Measurements from ENCODE around the gene CMC4.
A peak's percentile ranks its signal among the peaks of the same experiment; 100 is the strongest.

CMC4 gene

DNA sequence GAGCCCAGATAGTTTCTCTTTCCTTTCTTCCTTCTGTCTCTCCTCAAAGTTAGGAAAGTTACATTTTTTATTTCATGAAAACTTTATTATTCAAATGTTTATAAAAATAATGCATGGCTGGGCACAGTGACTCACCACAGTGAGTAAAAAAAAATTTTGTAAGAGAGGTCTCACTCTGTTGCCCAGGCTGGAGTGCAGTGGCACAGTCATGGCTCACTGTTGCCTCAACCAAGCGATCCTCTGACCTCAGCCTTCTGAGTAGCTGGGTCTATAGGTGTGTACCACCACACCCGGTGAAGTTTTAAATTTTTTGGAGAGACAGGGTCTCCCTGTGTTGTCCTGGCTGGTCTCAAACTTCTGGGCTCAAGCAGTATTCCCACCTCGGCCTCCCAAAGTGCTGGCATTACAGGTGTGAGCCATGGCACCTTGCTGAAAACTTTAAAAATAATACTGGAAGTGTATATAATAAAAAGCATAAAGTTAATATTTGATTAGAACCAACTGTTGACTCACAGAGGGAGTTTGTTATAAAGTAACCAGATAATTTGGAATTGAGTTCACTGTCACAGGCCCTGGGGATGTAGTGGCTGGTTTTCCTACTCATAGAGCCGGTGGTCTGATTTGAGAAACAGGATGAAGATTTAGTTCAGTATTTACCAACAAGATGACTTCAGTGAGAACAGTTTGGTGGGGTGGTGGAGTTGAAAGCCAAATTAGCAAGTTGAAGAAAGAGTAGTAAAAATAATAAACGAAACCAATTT, 18.0 kb downstream of the CMC4 start:
- no peak for FAIRE-seq

- FAIRE-seq = no peak
These were observed 21.8 kb downstream of the CMC4 start for GRCh38 chrX:155048977-155049619.

DNA sequence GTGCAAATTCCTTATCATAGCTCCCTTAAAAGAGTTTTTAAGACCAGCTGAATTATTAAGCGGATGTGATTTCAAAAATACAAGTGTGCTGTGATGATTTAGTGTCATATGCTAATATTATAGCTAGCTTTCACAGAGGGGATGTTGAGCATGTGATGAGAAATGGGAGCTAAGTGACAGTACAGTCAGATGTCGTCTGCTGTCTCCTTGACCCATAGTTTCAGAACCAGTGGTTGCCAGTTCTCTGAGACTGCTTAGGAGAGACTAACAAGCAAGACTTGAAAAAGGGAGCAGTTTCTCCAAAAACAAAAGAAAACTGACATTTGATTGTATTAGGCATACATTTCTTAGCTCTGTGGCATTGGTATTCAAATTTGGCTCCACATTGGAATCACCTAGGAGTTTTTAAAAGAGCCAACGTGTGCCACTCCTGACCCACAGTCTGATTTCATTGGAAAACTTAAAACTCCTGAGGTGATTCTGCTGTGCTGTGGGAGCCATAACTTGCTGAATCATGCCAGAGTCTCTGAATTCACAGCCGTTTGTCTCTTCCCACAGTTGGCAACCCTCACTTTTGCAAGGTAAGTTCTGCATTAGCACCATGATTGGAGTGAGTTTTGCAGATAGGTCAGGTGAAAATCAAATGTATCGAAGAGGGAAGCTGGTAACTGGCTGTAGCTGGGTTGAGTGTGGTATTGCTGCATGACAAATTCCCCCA, 24.0 kb downstream of the CMC4 start:
- no peak for FAIRE-seq

GRCh38 chrX:155046129-155046810, 24.7 kb downstream of the CMC4 start:
- no peak for FAIRE-seq

DNA sequence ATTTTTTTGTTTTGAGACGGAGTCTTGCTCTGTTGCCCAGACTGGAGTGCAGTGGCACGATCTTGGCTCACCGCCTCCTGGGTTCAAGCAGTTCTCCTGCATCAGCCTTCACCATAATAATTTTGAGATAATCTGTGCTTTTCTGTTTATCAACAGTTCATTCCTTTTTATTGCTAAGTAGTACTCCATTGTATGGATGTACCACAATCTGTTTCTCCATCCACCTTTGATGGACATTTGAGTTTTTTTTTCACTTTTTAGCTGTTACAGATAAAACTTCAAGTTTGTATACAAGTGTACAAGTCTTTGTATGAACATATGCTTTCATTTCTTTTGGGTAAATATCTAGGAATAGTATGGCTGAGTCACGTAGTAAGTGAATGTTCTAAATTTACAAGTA, 35.2 kb downstream of the CMC4 start:
- FAIRE-seq = no peak

GRCh38 chrX:155031657-155032056, 39.3 kb downstream of the CMC4 start:
- no peak for FAIRE-seq

DNA sequence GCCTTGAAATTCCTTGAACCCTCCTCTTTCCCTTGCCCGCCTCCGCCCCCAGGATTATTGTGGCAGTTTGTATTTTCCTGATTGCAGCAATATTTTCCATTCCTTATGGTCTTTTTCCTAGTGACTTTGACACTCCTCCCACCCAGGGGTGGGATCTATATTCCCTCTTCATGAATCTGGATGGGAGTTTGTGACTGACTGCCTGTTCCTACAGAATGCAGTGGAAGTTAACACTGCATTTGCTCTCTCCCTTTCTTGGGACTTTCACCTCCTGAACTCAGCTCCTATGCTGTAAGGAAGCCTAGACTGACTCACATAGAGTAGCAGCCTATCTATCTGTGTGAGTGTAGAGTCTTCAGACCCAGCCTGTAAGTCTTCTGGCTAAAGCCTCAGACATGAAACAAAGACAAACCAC, 42.1 kb downstream of the CMC4 start:
- FAIRE-seq = no peak

DNA sequence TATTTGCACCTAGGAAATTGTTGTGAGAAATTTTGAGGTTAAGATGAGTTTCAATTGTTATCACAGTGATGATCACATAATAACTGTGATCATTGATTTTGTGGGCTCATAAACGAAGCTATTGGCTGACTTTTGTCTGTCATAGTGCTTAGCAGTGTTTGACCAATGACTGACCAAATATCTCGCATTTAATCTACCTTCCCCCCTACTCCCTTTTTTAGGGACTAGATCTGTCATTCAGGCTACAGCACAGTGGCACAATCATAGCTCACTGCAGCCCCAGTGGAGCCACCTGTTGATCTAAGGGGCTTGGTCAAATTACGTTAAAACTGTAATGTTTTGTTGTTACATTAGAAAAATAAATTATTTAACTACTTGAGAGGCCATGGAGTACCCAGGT, 42.8 kb downstream of the CMC4 start:
- no peak for FAIRE-seq

GRCh38 chrX:155027509-155028066, 43.3 kb downstream of the CMC4 start:
- peak; percentile 87 for FAIRE-seq

- FAIRE-seq = peak; percentile 38
These were observed 44.0 kb downstream of the CMC4 start, which contains the start of gene FUNDC2 for GRCh38 chrX:155026727-155027508. Gene FUNDC2 (plus strand): TSS chrX:155026844. CDS start chrX:155026939, 95 bp downstream.

GRCh38 chrX:155026420-155026726, 44.6 kb downstream of the CMC4 start:
- peak; percentile 51 for FAIRE-seq

GRCh38 chrX:155023907-155024833, 46.8 kb downstream of the CMC4 start:
- FAIRE-seq = no peak

DNA sequence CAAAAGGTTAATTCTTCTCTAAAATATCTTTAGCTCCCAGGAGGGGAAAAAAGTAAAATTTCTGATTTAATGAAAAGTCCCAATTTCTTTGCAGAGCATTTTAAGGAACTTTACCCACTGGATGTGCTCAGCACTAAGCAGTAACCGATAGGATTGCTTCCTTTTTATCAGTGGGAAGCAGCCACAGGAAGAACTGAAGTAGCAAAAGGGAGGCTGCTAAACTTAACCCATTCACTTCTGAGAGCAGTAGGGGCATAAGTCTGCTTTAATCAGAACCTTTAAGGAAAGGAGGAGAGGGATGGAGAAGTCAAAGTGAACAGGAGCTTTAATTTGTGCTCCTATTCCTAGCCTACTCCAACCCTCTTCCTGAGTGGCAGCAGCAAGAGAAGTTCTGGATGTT, 48.4 kb downstream of the CMC4 start, which contains the start of gene F8:
Gene F8, minus strand, starts transcription at position 139 of the 400 bp plus-strand sequence. CDS start 171 bp downstream, outside the sequence.
- FAIRE-seq = no peak

- FAIRE-seq = peak; percentile 81
These were observed 50.3 kb downstream of the CMC4 start for GRCh38 chrX:155020591-155020990.
